Heart right ventricle (tissue), 16 donors: Measurements from ENCODE around the gene SYNM. TPM values are rescaled to one million over a fixed set of nuclear protein-coding genes. Genes with fewer than 3 reads are reported as not detected.
A peak's percentile ranks its signal among the peaks of the same experiment; 100 is the strongest.

ENCODE experiments used
- ATAC-seq, 8 donors: fragments of 200-7000 bp; cut with Tn5 transposase; one replicate each; pipeline ENCODE4 v1.9.1; 2020; ENCODE audit warnings: mild to moderate bottlenecking in 8 of 8, moderate library complexity in 8 of 8, moderate number of reproducible peaks in 1 of 8
- DNase-seq, 2 donors: peaks; one replicate each; pipeline ENCODE4 v3.0.0-alpha.2; 2020
- H3K27ac ChIP-seq, 10 donors: fragments of 200-600 bp; sonication (generic) in 2 of 10; one replicate each; pipeline versions ENCODE4 v1.5.0 to v1.8.0; 2020 to 2022; ENCODE audit warnings: mild to moderate bottlenecking in 3 of 10
- H3K27me3 ChIP-seq, 7 donors: fragments of 200-600 bp; one replicate each; pipeline ENCODE4 v1.8.0; 2021 to 2022; ENCODE audit warnings: mild to moderate bottlenecking in 2 of 7
- H3K36me3 ChIP-seq, 9 donors: fragments of 200-600 bp; sonication (generic) in 1 of 9; one replicate each; pipeline versions ENCODE4 v1.5.0 to v1.8.0; 2020 to 2022; ENCODE audit warnings: mild to moderate bottlenecking in 2 of 9
- H3K4me1 ChIP-seq, 9 donors: fragments of 200-600 bp; sonication (generic) in 1 of 9; one replicate each; pipeline versions ENCODE4 v1.5.0 to v1.8.0; 2020 to 2022; ENCODE audit warnings: mild to moderate bottlenecking in 4 of 9
- H3K4me3 ChIP-seq, 10 donors: fragments of 200-600 bp; sonication (generic) in 2 of 10; one replicate each; pipeline versions ENCODE4 v1.5.0 to v1.8.0; 2020 to 2022; ENCODE audit warnings: mild to moderate bottlenecking in 7 of 10, moderate library complexity in 2 of 10
- H3K9me3 ChIP-seq, 11 donors: fragments of 200-600 bp in 10 of 11; sonication (generic) in 2 of 11; one replicate each; pipeline versions ENCODE4 v1.5.0 to v1.8.0; 2013 to 2022; ENCODE audit warnings: mild to moderate bottlenecking in 2 of 11, control low read depth in 1 of 11, moderate library complexity in 1 of 11
- WGBS, 2 donors: extraction: QIAGEN DNeasy Blood & Tissue Kit; methylation state at CpG; one replicate each; pipeline ENCODE4 v1.1.7; 2013; ENCODE audit warnings: inconsistent platforms in 1 of 2; 5-methylcytosine and 5-hydroxymethylcytosine counted together
- intact Hi-C, 10 donors: fragments of 100-400 bp; cut with DNase I; formaldehyde crosslinking; loops; one replicate each; pipeline versions ENCODE4 v1.11.1 to v1.14.2; 2022
- polyA plus RNA-seq, 2 donors: library from polyadenylated mRNA; stranded (reverse); fragments of 200-250 nt; gene quantifications; one replicate each; pipeline ENCODE4 v1.2.3, GENCODE V29; 2013
- total RNA-seq, 10 donors: library from RNA; stranded (reverse); fragmentation: NEBNext Ultra II Directional in 3 of 10; extraction: Animal tissue kit (Norgen Biotek cat#: 25700) in 3 of 10; gene quantifications; one replicate each; pipeline versions ENCODE4 v1.2.1 to v1.2.4, GENCODE V29; 2021 to 2023
- TF ChIP-seq, protein P1 (sequence below), 9 donors: fragments of 200-600 bp; sonication (generic) in 2 of 9; IDR thresholded peaks; one replicate each; pipeline versions ENCODE4 v1.5.0 to v1.8.0; 2021 to 2022; ENCODE audit warnings: antibody characterized with exemption in 9 of 9, mild to moderate bottlenecking in 5 of 9, moderate library complexity in 1 of 9
- donor health status: Arrhythmogenic right ventricular cardiomyopathy.
- donor health status: ischemic (EF 13 %, LVEDD 7.1; RV severe dilation, severe dysfunction).
- donor health status: healthy with polysubstance abuse.
- donor health status: DM: no; HTN: yes; CAD: no.
- donor health status: DM: no; HTN: no; CAD: no.
- donor health status: ischemic (EF 25% LVEDD 6.9; RV normal size, moderate dysfunction).
- donor health status: ischemic (EF 25% LVEDD 5.7; RV mildly dilated, moderate dysfunction).
- donor health status: healthy.
- donor health status: DM: yes; HTN: yes; CAD: no.
- donor health status: Ischemic cardiomyopathy.
- donor health status: ischemic (EF 35%, LVEDD 5.7; RV mildly dilated, moderate dysfunction).
- donor health status: nonischemic (EF 11% LVEDD 7.7; RV severe dilation, severe dysfunction).
- donor health status: DM: yes; HTN: yes; CAD: no.
- donor health status: PGD.
- donor health status: ischemic (EF 29% LVEDD 5.4; RV normal size, mild dysfunction).
- donor health status: nonischemic (EF 23%, LVEDD 6.1; RV moderate dilation, normal function).

Gene SYNM
- total and polyA plus RNA-seq, 12 donors = 59.4 to 456 (median 350) TPM

DNA sequence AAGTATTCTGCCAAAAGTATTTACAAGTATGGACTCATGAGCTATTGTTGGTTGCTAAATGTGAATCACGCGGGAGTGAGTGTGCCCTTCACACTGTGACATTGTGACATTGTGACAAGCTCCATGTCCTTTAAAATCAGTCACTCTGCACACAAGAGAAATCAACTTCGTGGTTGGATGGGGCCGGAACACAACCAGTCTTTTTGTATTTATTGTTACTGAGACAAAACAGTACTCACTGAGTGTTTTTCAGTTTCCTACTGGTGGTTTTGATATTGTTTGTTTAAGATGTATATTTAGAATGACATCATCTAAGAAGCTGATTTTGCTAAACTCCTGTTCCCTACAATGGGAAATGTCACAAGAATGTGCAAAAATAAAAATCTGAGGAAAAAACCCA, 30.3 kb downstream of the SYNM start:
- intact Hi-C loops = no loop called here
- WGBS, 2 donors = 37 to 44% methylated on average over 4 of the region's 4 CpGs
- TF ChIP-seq, protein P1, sequence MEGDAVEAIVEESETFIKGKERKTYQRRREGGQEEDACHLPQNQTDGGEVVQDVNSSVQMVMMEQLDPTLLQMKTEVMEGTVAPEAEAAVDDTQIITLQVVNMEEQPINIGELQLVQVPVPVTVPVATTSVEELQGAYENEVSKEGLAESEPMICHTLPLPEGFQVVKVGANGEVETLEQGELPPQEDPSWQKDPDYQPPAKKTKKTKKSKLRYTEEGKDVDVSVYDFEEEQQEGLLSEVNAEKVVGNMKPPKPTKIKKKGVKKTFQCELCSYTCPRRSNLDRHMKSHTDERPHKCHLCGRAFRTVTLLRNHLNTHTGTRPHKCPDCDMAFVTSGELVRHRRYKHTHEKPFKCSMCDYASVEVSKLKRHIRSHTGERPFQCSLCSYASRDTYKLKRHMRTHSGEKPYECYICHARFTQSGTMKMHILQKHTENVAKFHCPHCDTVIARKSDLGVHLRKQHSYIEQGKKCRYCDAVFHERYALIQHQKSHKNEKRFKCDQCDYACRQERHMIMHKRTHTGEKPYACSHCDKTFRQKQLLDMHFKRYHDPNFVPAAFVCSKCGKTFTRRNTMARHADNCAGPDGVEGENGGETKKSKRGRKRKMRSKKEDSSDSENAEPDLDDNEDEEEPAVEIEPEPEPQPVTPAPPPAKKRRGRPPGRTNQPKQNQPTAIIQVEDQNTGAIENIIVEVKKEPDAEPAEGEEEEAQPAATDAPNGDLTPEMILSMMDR (IDR thresholded peaks at IDR 0.05) = no peak
- ATAC-seq = peak in 6 of 8 donors; percentile 35 to 73 (median 63)
- Histone ChIP-seq H3K9me3 (no peaks in the 10 kb centered on the region), H3K27me3 (no peaks in the 10 kb centered on the region), H3K4me1 (peaks cover 3 to 62% (median 34%) of the 10 kb centered on the region in 9 donors), H3K27ac (peak overlapping the region; percentile 25 to 83 (median 64)), H3K36me3 (peaks cover 0 to 92% (median 15%) of the 10 kb centered on the region in 9 donors), H3K4me3 (no peak overlapping the region)
- no peak for DNase-seq

DNA sequence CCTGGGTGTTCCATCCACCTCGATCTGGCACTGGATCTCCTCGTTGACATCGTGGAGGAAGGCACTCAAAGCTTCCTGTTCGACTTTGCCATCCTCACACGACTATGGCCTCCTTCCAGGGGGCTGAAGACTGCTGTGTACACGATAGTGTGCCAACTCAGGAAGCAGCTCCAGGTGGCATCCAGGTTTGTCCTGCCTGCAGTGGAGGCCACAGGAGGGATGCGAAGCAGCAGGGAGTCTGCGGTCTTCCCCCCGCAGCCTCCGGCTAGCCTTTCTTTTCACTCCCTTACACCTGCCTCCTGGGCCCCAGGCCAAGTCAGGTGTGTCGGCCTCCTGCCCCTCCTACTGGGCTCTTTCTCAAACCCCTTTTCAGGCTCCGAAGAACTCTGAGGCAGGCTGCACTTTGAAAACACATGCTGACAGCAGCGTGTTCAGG, 32.2 kb downstream of the SYNM start:
- Histone ChIP-seq H3K27me3 (no peaks in the 10 kb centered on the region), H3K9me3 (no peaks in the 10 kb centered on the region), H3K4me3 (no peak overlapping the region), H3K27ac (peak overlapping the region in 1 of 10 donors; percentile 60), H3K4me1 (peaks cover 3 to 53% (median 34%) of the 10 kb centered on the region in 9 donors), H3K36me3 (peaks cover 0 to 73% (median 0%) of the 10 kb centered on the region in 9 donors)
- intact Hi-C loops = no loop called here
- WGBS, 2 donors = 76 to 81% methylated on average over 13 of the region's 13 CpGs
- peak in 2 of 8 donors; percentile 13 to 28 for ATAC-seq
- no peak for DNase-seq
- TF ChIP-seq, protein P1 (IDR thresholded peaks at IDR 0.05) = no peak

DNA sequence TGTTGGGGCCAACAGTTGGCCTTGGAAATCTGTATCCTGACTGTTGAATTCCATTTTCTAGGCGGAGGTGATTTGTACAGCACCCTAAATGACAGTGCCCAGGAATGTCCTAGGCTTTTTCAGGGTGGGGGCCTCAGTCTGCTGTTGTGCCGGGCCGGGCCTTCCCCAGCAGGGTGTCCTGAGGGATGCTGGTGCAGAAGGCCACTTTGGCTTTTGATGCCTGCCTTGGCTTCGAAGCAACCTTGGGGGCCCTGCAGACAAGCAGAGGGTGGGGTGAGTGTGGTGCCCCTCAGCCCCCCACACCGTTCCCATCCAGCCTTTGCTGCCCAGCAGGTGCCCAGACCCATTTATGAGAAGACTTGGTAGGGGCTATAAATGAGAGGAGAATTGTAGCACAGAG, 33.0 kb downstream of the SYNM start:
- Histone ChIP-seq H3K4me1 (peaks cover 2 to 53% (median 30%) of the 10 kb centered on the region in 9 donors), H3K4me3 (no peak overlapping the region), H3K27ac (peak overlapping the region in 1 of 10 donors; percentile 60), H3K27me3 (no peaks in the 10 kb centered on the region), H3K9me3 (no peaks in the 10 kb centered on the region), H3K36me3 (peaks cover 0 to 65% (median 0%) of the 10 kb centered on the region in 9 donors)
- intact Hi-C loops = no loop called here
- TF ChIP-seq, protein P1 (IDR thresholded peaks at IDR 0.05) = no peak
- WGBS, 2 donors = 86 to 95% methylated on average over 5 of the region's 5 CpGs
- DNase-seq (no peak), ATAC-seq (peak in 1 of 8 donors; percentile 19)

DNA sequence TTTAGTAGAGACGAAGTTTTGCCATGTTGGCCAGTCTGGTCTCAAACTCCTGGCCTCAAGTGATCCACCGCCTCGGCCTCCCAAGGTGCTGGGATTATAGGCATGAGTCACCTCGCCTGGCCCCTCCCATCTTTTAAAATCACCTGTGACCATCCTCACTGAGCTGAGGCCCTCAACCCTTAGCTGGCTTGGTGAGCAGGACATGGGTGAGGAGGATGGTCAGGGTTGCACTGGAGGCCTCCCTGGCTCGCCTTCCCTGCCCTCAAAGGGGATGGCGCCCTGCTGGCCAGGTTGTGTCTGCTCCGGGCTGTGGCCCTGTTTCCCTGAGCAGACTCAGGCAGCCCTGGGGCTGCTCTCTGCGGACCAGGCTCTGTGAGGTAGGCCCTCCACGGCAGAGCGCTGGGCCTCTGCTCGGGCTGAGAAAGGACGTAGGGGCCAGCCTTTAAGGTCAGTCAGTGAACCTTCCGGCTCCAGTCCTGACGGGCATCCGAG, 33.7 kb downstream of the SYNM start:
- Histone ChIP-seq H3K27ac (peak overlapping the region in 6 of 10 donors; percentile 3 to 55 (median 38)), H3K27me3 (no peaks in the 10 kb centered on the region), H3K4me3 (no peak overlapping the region), H3K4me1 (peaks cover 0 to 53% (median 28%) of the 10 kb centered on the region in 9 donors), H3K36me3 (peaks cover 0 to 59% (median 0%) of the 10 kb centered on the region in 9 donors), H3K9me3 (no peaks in the 10 kb centered on the region)
- TF ChIP-seq, protein P1 (IDR thresholded peaks at IDR 0.05) = no peak
- ATAC-seq (peak in 4 of 8 donors; percentile 2 to 49 (median 6)), DNase-seq (no peak)
- WGBS, 2 donors = 93 to 97% methylated on average over 15 of the region's 15 CpGs
- intact Hi-C loops = no loop called here
